Epidermal melanocyte (primary cell): ENCODE results near the gene ERLEC1.
"Not testable (repeated sequence)": the region's sequence is repeated elsewhere in the genome, so short reads cannot be mapped to it uniquely, and the experiment has no call there.

Source experiments
- DNase-seq: peaks from one replicate; pipeline ENCODE4 v3.0.0; 2011; ENCODE audit warnings: low spot score; ENCODE audit not compliant: insufficient read length

The ERLEC1 gene

GRCh38 chr2:53782676-53783075, 4.2 kb upstream of the ERLEC1 start:
- no peak for DNase-seq

- no peak for DNase-seq
These were observed 2.4 kb upstream of the ERLEC1 start for GRCh38 chr2:53784436-53784835.

GRCh38 chr2:53785366-53785765, 1.5 kb upstream of the ERLEC1 start:
- DNase-seq = no peak

GRCh38 chr2:53786352-53786704, 516 bp upstream of the ERLEC1 start:
- no peak for DNase-seq

GRCh38 chr2:53787614-53788289, 908 bp downstream of the ERLEC1 start:
- DNase-seq = no peak

- DNase-seq = no peak
These were observed 6.4 kb downstream of the ERLEC1 start for GRCh38 chr2:53793261-53793660.

- no peak for DNase-seq
These were observed 7.0 kb downstream of the ERLEC1 start for GRCh38 chr2:53793821-53794220.

GRCh38 chr2:53801547-53801946, 14.7 kb downstream of the ERLEC1 start:
- DNase-seq = no peak

- no peak for DNase-seq
These were observed 15.8 kb downstream of the ERLEC1 start for GRCh38 chr2:53802617-53803151.

GRCh38 chr2:53811601-53812000, 24.8 kb downstream of the ERLEC1 start:
- no peak for DNase-seq

GRCh38 chr2:53813151-53813550, 26.3 kb downstream of the ERLEC1 start:
- no peak for DNase-seq

- no peak for DNase-seq
These were observed 32.1 kb downstream of the ERLEC1 start for GRCh38 chr2:53818854-53819435.

GRCh38 chr2:53819634-53820033, 32.8 kb downstream of the ERLEC1 start:
- DNase-seq = no peak

GRCh38 chr2:53820048-53820447, 33.2 kb downstream of the ERLEC1 start:
- no peak for DNase-seq

- DNase-seq = no peak
These were observed 33.9 kb downstream of the ERLEC1 start for GRCh38 chr2:53820711-53821110.

- DNase-seq = no peak
These were observed 35.0 kb downstream of the ERLEC1 start for GRCh38 chr2:53821810-53822209.

- not testable (repeated sequence) for DNase-seq
These were observed 36.8 kb downstream of the ERLEC1 start for GRCh38 chr2:53823639-53824038.

GRCh38 chr2:53826030-53826410, 39.2 kb downstream of the ERLEC1 start:
- no peak for DNase-seq

GRCh38 chr2:53826587-53827397, 39.9 kb downstream of the ERLEC1 start:
- DNase-seq = no peak

- DNase-seq = no peak
These were observed 40.7 kb downstream of the ERLEC1 start for GRCh38 chr2:53827398-53828175.

- no peak for DNase-seq
These were observed 41.5 kb downstream of the ERLEC1 start for GRCh38 chr2:53828331-53828730.
